C1 segment of cervical spinal cord (tissue), 14 donors: ENCODE results near the gene RGL4.
A peak's percentile ranks its signal among the peaks of the same experiment; 100 is the strongest.

Experiments
- DNase-seq, 14 donors: peaks; one replicate each; lab custom pipeline; 2025; lab: John Stamatoyannopoulos, UW

The RGL4 gene

GRCh38 chr22:23698094-23698493 lies 7.3 kb downstream of the RGL4 start:
- no peak for DNase-seq

- peak in 4 of 14 donors; percentile 4 to 68 (median 22) for DNase-seq
These were observed 7.9 kb downstream of the RGL4 start for GRCh38 chr22:23698673-23699235.

GRCh38 chr22:23700706-23701105 lies 9.9 kb downstream of the RGL4 start:
- DNase-seq = no peak

- no peak for DNase-seq
These were observed 13.2 kb downstream of the RGL4 start for GRCh38 chr22:23704062-23704461.

- no peak for DNase-seq
These were observed 14.0 kb downstream of the RGL4 start for GRCh38 chr22:23704829-23705228.

GRCh38 chr22:23705358-23705757 lies 14.5 kb downstream of the RGL4 start:
- no peak for DNase-seq

- DNase-seq = no peak
These were observed 17.5 kb downstream of the RGL4 start for GRCh38 chr22:23708270-23708669.

- DNase-seq = no peak
These were observed 18.3 kb downstream of the RGL4 start for GRCh38 chr22:23709107-23709506.

- DNase-seq = no peak
These were observed 21.4 kb downstream of the RGL4 start for GRCh38 chr22:23712256-23712655.

GRCh38 chr22:23713696-23714595 lies 23.1 kb downstream of the RGL4 start:
- DNase-seq = no peak

GRCh38 chr22:23714596-23715578 lies 24.1 kb downstream of the RGL4 start:
- DNase-seq = no peak

- DNase-seq = peak in 1 of 14 donors; percentile 7
These were observed 25.1 kb downstream of the RGL4 start for GRCh38 chr22:23715806-23716375.

- peak; percentile 7 to 85 (median 72) for DNase-seq
These were observed 26.3 kb downstream of the RGL4 start for GRCh38 chr22:23716811-23717801.

- DNase-seq = no peak
These were observed 27.8 kb downstream of the RGL4 start for GRCh38 chr22:23718371-23719165.

- DNase-seq = no peak
These were observed 30.0 kb downstream of the RGL4 start for GRCh38 chr22:23720855-23721254.

- no peak for DNase-seq
These were observed 31.3 kb downstream of the RGL4 start for GRCh38 chr22:23722160-23722559.

GRCh38 chr22:23722724-23723123 lies 31.9 kb downstream of the RGL4 start:
- DNase-seq = no peak

- DNase-seq = peak in 1 of 14 donors; percentile 7
These were observed 37.3 kb downstream of the RGL4 start for GRCh38 chr22:23728108-23728507.

- no peak for DNase-seq
These were observed 46.9 kb downstream of the RGL4 start for GRCh38 chr22:23737696-23738095.
